ENCODE results near the gene FNDC10. TPM values are rescaled to one million over a fixed set of nuclear protein-coding genes. Genes with fewer than 3 reads are reported as not detected.

FNDC10 gene
- total and polyA plus RNA-seq, 2 experiments from 2014 or later, result 2.1 to 8.8 TPM

DNA sequence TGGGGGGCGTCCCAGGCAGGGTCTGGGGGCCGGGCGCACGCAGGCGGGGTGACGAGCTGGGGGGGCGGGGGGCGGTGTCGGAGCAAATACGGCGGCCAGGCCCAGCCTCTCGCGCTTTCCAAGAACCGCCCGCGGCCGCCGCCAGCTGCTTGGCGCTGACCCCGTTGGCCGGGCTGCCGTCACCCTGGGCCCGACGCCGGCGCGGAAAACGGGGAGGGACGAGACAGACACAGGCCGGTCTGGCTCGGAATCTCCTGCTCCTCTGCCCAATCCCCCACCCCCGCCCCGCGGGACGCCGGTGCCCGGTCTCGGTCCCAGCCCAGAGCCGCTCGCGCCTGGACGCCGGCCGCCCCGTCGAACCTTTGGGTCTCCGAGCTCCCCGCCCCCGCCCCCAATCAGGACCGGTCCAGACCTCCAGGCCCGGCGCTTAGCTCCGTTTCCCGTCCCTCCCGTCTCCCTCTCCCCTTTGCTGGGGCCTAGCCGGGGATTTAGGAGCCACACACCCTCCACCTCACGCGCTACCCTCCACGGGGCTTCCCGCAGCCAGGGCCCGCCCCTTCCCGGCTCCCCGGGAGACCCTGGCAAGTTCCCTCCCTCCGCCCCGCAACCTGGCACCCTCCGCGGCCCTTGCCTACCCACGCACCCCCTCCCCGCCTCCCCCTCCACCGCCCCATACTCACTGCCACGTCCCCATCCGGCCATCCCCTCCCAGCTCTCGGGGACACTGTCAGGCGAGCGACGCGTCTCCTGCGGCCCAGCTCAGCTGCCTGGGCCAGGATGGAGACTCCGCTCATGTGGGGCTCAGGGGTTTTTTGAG, 31.2 kb upstream of the FNDC10 start:
- Histone ChIP-seq H3K4me1 (ENCODE audit: insufficient read depth) (peaks cover 19% of the 10 kb centered on the region), H4K20me1 (ENCODE audit: insufficient read depth, poor library complexity, severe bottlenecking) (no peaks in the 10 kb centered on the region), H3K36me3 (replicated peaks; ENCODE audit: insufficient read depth, low read depth) (no peaks in the 10 kb centered on the region), H3K4me3 (no peak overlapping the region), H2AFZ (no peak overlapping the region), H3K27me3 (peaks cover 15% of the 10 kb centered on the region), H3K9me2 (replicated peaks; ENCODE audit: insufficient read depth) (no peaks in the 10 kb centered on the region), H3K9me3 (ENCODE audit: low read depth) (no peaks in the 10 kb centered on the region), H3K27ac (peak overlapping the region; percentile 92), H3K4me2 (peak overlapping the region; percentile 75), H3K79me2 (no peaks in the 10 kb centered on the region)
- DNase-seq (ENCODE audit: low spot score), result peak; percentile 65
- WGBS (ENCODE audit: low lambda C conversion rate, missing lambda C conversion rate), result 16% methylated on average over 16 of the region's 79 CpGs
- peak; percentile 58 for TF ChIP-seq EZH2phosphoT487 (IDR thresholded peaks at IDR 0.05; ENCODE audit: low read depth, severe bottlenecking, unreplicated experiment)
- no peak for TF ChIP-seq EZH2 (IDR thresholded peaks at IDR 0.05; ENCODE audit: borderline replicate concordance)

DNA sequence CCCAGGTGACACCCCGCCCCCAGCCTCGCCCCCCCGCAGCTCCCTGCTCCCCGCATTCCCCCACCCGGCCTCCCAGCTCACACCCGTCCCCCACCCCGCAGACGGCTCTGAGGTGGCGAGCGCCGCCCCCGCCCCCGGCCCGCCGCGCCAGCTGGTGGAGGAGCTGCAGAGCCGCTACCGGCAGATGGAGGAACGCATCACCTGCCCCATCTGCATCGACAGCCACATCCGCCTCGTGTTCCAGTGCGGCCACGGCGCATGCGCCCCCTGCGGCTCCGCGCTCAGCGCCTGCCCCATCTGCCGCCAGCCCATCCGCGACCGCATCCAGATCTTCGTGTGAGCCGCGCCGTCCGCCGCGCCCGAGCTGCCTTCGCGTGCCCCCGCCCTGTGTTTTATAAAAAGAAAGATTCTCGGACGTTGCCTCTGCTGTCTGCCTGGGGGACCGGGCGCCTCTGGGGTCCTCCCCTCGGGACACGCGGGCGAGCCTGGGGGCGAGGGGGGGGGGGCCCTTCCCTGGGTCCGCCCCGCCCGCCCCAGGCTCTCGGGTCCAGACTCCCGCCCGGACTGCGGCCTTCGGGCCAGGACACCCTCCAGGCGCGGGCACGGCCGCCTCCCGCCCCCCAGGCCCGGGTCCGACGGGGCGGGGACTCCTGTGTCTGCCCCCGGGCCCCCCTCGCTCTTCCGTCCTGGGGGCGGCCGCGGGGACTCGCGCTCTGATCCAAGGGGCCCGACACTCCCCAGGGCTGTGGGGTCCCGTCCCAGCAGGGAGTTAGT, 30.4 kb upstream of the FNDC10 start:
- no peak overlapping the region for H2AFZ ChIP-seq
- H3K27me3 ChIP-seq, result peaks cover 15% of the 10 kb centered on the region
- H3K4me1 ChIP-seq (ENCODE audit: insufficient read depth), result peaks cover 19% of the 10 kb centered on the region
- DNase-seq (ENCODE audit: low spot score), result peak; percentile 81
- H3K27ac ChIP-seq, result peak overlapping the region; percentile 92
- H3K36me3 ChIP-seq (replicated peaks; ENCODE audit: insufficient read depth, low read depth), result no peaks in the 10 kb centered on the region
- 28% methylated on average over 20 of the region's 81 CpGs for WGBS (ENCODE audit: low lambda C conversion rate, missing lambda C conversion rate)
- H3K4me3 ChIP-seq, result no peak overlapping the region
- H3K4me2 ChIP-seq, result peak overlapping the region; percentile 75
- no peaks in the 10 kb centered on the region for H4K20me1 ChIP-seq (ENCODE audit: insufficient read depth, poor library complexity, severe bottlenecking)
- TF ChIP-seq, protein P1, sequence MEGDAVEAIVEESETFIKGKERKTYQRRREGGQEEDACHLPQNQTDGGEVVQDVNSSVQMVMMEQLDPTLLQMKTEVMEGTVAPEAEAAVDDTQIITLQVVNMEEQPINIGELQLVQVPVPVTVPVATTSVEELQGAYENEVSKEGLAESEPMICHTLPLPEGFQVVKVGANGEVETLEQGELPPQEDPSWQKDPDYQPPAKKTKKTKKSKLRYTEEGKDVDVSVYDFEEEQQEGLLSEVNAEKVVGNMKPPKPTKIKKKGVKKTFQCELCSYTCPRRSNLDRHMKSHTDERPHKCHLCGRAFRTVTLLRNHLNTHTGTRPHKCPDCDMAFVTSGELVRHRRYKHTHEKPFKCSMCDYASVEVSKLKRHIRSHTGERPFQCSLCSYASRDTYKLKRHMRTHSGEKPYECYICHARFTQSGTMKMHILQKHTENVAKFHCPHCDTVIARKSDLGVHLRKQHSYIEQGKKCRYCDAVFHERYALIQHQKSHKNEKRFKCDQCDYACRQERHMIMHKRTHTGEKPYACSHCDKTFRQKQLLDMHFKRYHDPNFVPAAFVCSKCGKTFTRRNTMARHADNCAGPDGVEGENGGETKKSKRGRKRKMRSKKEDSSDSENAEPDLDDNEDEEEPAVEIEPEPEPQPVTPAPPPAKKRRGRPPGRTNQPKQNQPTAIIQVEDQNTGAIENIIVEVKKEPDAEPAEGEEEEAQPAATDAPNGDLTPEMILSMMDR (IDR thresholded peaks at IDR 0.05; ENCODE audit: poor library complexity), result no peak
- peak; percentile 12 for TF ChIP-seq EZH2 (IDR thresholded peaks at IDR 0.05; ENCODE audit: borderline replicate concordance)
- H3K9me3 ChIP-seq (ENCODE audit: low read depth), result no peaks in the 10 kb centered on the region
- H3K79me2 ChIP-seq, result no peaks in the 10 kb centered on the region
- no peaks in the 10 kb centered on the region for H3K9me2 ChIP-seq (replicated peaks; ENCODE audit: insufficient read depth)

DNA sequence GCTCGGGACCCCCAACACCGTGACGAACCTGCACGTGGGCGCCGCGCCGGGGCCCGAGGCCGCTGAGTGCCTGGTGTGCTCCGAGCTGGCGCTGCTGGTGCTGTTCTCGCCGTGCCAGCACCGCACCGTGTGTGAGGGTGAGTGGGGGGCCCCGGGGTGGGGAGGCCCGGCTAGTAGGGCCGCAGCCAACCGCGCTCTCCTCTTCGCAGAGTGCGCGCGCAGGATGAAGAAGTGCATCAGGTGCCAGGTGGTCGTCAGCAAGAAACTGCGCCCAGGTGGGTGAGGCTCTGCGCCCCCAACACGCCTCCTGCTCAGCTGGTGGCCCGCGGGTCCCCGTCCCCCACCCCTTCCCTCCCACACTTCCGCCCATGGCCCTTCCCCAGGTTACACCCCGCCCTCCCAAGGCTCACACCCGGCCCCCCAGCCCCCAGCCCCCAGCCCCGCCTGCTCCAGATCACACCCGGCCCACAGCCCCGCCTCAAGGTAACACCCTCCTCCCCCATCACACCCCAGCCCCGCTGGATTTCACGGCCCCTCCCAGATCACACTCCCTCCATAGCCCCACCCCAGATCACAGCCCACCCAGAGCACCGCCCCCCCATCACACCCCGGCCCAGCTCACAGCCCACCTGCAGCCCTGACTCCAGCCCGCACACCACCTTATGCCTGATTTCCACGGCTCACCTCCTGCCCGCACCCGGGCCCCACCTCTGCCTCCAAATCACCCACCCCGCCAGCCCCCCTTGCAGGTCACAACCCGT, 29.7 kb upstream of the FNDC10 start:
- TF ChIP-seq EZH2phosphoT487 (IDR thresholded peaks at IDR 0.05; ENCODE audit: low read depth, severe bottlenecking, unreplicated experiment) (no peak), EZH2 (IDR thresholded peaks at IDR 0.05; ENCODE audit: borderline replicate concordance) (no peak)
- TF ChIP-seq, protein P1 (IDR thresholded peaks at IDR 0.05; ENCODE audit: poor library complexity), result no peak
- H3K27ac ChIP-seq, result no peak overlapping the region

More for the DNA sequence above, 29.7 kb upstream of the FNDC10 start:
- Histone ChIP-seq H2AFZ (no peak overlapping the region), H4K20me1 (ENCODE audit: insufficient read depth, poor library complexity, severe bottlenecking) (no peaks in the 10 kb centered on the region), H3K27me3 (peaks cover 15% of the 10 kb centered on the region), H3K9me2 (replicated peaks; ENCODE audit: insufficient read depth) (no peaks in the 10 kb centered on the region), H3K9me3 (ENCODE audit: low read depth) (no peaks in the 10 kb centered on the region), H3K4me3 (no peak overlapping the region), H3K4me1 (ENCODE audit: insufficient read depth) (peaks cover 19% of the 10 kb centered on the region), H3K36me3 (replicated peaks; ENCODE audit: insufficient read depth, low read depth) (no peaks in the 10 kb centered on the region), H3K79me2 (no peaks in the 10 kb centered on the region), H3K4me2 (no peak overlapping the region)
- DNase-seq (ENCODE audit: low spot score), result no peak
- 84% methylated on average over 10 of the region's 48 CpGs for WGBS (ENCODE audit: low lambda C conversion rate, missing lambda C conversion rate)

Measured in hepatocyte (in vitro differentiated cells).